ENCODE results near the gene TBC1D24. TPM values are rescaled to one million over a fixed set of nuclear protein-coding genes. Genes with fewer than 3 reads are reported as not detected.

Gene TBC1D24
- total and polyA plus RNA-seq, 9 of the 15 experiments (the other 6 are each of a cell fraction or from before 2014, with no cell fraction given), result 1.7 to 22.6 (median 7.2) TPM

- TF ChIP-seq ZNF445 (CRISPR knock-in tag; IDR thresholded peaks at IDR 0.05; ENCODE audit: low read depth) (no peak), GABPB1 (CRISPR knock-in tag; IDR thresholded peaks at IDR 0.05) (0 out of 2 replicates have a peak, but pooled peaks have one; percentile 33), SNAPC5 (CRISPR knock-in tag; IDR thresholded peaks at IDR 0.05) (no peak), CREB5 (CRISPR knock-in tag; IDR thresholded peaks at IDR 0.05) (no peak), RFX7 (CRISPR knock-in tag; IDR thresholded peaks at IDR 0.05) (no peak), REST (IDR thresholded peaks at IDR 0.05; ENCODE audit: borderline replicate concordance) (peak; percentile 37; the same call in 1 of the 2 replicates), REST (CRISPR knock-in tag; IDR thresholded peaks at IDR 0.05; ENCODE audit: low read depth) (no peak), MBD2 (IDR thresholded peaks at IDR 0.05; ENCODE audit: borderline replicate concordance, low read depth) (peak; percentile 29; the same call in 1 of the 2 replicates), POLR2H (tag; IDR thresholded peaks at IDR 0.05; ENCODE audit: low read depth) (no peak), IRF1 (CRISPR knock-in tag; IDR thresholded peaks at IDR 0.05; ENCODE audit: borderline replicate concordance) (no peak), ARID4B (CRISPR knock-in tag; IDR thresholded peaks at IDR 0.05) (0 out of 2 replicates have a peak, but pooled peaks have one; percentile 9)
Observed at GRCh38 chr16:2474877-2475412, at the start of gene TBC1D24 (continued).
